GM12875 (cell line): ENCODE results near the gene JSRP1.

ENCODE experiments used
- H3K4me3 ChIP-seq: one replicate; pipeline ENCODE4 v1.5.1; 2011; ENCODE audit warnings: low read depth, low read length, control low read depth
- TF ChIP-seq, protein P1 (sequence below): IDR thresholded peaks from 2 replicates; pipeline ENCODE4 v1.5.1; 2011; ENCODE audit warnings: low read depth, mild to moderate bottlenecking, control low read depth, inconsistent platforms, low read length, moderate library complexity, borderline replicate concordance; ENCODE audit not compliant: insufficient read depth

The JSRP1 gene

GRCh38 chr19:2251106-2252054, 4.8 kb downstream of the JSRP1 start:
- TF ChIP-seq, protein P1, sequence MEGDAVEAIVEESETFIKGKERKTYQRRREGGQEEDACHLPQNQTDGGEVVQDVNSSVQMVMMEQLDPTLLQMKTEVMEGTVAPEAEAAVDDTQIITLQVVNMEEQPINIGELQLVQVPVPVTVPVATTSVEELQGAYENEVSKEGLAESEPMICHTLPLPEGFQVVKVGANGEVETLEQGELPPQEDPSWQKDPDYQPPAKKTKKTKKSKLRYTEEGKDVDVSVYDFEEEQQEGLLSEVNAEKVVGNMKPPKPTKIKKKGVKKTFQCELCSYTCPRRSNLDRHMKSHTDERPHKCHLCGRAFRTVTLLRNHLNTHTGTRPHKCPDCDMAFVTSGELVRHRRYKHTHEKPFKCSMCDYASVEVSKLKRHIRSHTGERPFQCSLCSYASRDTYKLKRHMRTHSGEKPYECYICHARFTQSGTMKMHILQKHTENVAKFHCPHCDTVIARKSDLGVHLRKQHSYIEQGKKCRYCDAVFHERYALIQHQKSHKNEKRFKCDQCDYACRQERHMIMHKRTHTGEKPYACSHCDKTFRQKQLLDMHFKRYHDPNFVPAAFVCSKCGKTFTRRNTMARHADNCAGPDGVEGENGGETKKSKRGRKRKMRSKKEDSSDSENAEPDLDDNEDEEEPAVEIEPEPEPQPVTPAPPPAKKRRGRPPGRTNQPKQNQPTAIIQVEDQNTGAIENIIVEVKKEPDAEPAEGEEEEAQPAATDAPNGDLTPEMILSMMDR = no peak

DNA sequence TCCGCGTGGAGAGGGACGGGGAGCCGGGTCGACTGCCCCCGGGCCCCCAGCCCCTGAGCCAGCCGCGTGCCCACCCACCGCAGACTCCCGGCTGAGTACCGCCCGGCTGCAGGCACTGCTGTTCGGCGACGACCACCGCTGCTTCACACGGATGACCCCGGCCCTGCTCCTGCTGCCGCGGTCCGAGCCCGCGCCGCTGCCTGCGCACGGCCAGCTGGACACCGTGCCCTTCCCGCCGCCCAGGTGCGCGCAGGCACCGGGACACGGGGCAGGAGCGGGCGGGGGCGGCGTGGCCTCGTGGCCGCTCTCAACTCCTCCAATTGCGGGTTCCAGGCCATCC, 5.5 kb downstream of the JSRP1 start:
- TF ChIP-seq, protein P1 = no peak
- no peak overlapping the region for H3K4me3 ChIP-seq

More at GRCh38 chr19:2251106-2252054, 4.8 kb downstream of the JSRP1 start:
- H3K4me3 ChIP-seq = no peak overlapping the region

GRCh38 chr19:2249880-2250765, 6.1 kb downstream of the JSRP1 start:
- TF ChIP-seq, protein P1 = no peak
- H3K4me3 ChIP-seq = no peak overlapping the region

- H3K4me3 ChIP-seq = no peak within 1 kb of the TSS
- TF ChIP-seq, protein P1 = no peak
Measured at GRCh38 chr19:2249010-2249866, 7.0 kb downstream of the JSRP1 start, which contains the start of gene AMH. TSS of gene AMH (plus strand) at chr19:2249323. CDS start at chr19:2249333, 10 bp downstream.

GRCh38 chr19:2248136-2249009, 7.8 kb downstream of the JSRP1 start:
- no peak overlapping the region for H3K4me3 ChIP-seq
- TF ChIP-seq, protein P1 = no peak
